ENCODE results near the gene CD300LD.

CD300LD gene

GRCh38 chr17:74547264-74547663 lies 44.8 kb downstream of the CD300LD start:
- no peak for TF ChIP-seq GATA2 (IDR thresholded peaks at IDR 0.05; ENCODE audit: low read depth, low read length)
- no peak for TF ChIP-seq GATA3 (IDR thresholded peaks at IDR 0.05; ENCODE audit: low read depth, low read length)

GRCh38 chr17:74546586-74546985 lies 45.5 kb downstream of the CD300LD start:
- no peak for TF ChIP-seq GATA3 (IDR thresholded peaks at IDR 0.05; ENCODE audit: low read depth, low read length)
- no peak for TF ChIP-seq GATA2 (IDR thresholded peaks at IDR 0.05; ENCODE audit: low read depth, low read length)

DNA sequence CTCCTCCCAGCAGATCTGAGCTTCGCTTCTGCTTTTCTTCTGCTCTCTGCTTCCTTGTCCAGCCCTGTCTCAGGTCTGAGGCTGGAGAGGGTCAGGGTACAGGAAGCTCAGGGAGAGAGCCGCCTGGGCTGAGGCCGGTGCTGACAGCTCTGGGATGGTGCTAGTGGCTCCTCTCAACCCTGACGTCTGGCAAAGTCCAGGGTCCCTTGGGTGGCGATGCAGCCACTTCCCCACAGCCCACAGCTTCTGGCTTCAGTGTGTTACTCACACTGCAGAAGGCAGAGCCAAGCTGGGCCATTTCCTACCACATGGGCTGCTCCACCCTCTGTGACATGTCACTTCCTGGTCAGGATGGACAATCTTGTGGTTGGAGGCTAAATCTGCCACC lies 46.2 kb downstream of the CD300LD start, which contains the start of gene CD300C:
Gene CD300C (minus strand): TSS at position 273 of the 388 bp plus-strand sequence. CDS start 333 bp downstream, outside the sequence.
- TF ChIP-seq GATA2 (IDR thresholded peaks at IDR 0.05; ENCODE audit: low read depth, low read length) (no peak), GATA3 (IDR thresholded peaks at IDR 0.05; ENCODE audit: low read depth, low read length) (no peak)

- TF ChIP-seq GATA3 (IDR thresholded peaks at IDR 0.05; ENCODE audit: low read depth, low read length) (no peak), GATA2 (IDR thresholded peaks at IDR 0.05; ENCODE audit: low read depth, low read length) (no peak)
These were observed 46.9 kb downstream of the CD300LD start for GRCh38 chr17:74544991-74545842.

GRCh38 chr17:74543891-74544760 lies 48.0 kb downstream of the CD300LD start:
- TF ChIP-seq GATA2 (IDR thresholded peaks at IDR 0.05; ENCODE audit: low read depth, low read length) (no peak), GATA3 (IDR thresholded peaks at IDR 0.05; ENCODE audit: low read depth, low read length) (no peak)

- TF ChIP-seq GATA2 (IDR thresholded peaks at IDR 0.05; ENCODE audit: low read depth, low read length) = no peak
- no peak for TF ChIP-seq GATA3 (IDR thresholded peaks at IDR 0.05; ENCODE audit: low read depth, low read length)
These were observed 48.7 kb downstream of the CD300LD start for GRCh38 chr17:74543406-74543805.

DNA sequence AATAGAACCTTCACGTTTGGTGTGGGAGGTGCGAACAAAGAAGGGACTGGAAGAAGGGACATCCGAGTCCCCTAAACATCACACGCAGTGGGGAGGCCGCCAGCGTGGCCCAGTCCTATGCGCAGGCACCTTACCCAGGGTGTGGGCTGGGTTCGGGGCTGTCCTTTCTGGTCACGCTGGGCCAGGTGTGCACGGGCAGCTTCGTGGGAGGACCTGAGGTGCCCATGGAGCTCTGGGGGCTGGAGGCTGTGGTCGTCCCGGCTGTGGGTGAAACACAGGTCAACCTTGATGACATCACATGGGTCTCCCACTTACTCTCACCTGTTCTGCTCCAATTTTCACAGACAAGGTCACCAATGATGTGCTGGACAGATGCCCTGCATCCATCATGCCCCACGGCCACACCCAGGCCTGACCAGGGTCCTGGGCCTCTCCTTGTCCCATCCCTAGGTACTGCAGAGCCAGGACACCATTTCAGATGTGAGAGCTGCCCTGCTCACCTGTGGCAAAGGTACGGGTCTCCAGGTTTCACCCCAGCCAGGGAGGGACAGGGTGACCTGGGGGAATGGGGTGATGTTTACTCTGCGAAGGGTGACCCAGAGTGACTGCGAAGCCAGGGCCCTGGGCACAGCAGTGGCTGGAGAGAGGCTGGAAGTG lies 49.2 kb downstream of the CD300LD start:
- TF ChIP-seq GATA2 (IDR thresholded peaks at IDR 0.05; ENCODE audit: low read depth, low read length) (no peak), GATA3 (IDR thresholded peaks at IDR 0.05; ENCODE audit: low read depth, low read length) (no peak)

DNA sequence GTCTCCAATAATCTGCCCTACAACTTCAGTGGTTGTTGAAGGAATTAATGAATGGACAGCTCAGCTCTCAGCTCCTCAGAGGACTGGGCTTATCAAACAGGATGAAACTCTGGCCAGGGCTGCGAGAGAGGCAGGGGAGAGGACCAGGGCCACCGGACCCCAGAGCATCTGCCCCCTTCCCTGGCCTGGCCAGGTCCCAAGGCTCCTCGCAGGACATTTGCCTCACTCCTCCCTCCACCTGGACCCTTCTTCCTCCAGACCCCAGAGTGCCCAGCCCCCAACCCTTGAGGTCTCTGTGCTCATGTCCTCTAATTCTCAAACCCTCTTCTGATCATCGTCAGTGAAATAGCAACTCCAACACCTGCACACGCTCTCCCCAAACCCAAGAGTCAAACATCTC lies 49.9 kb downstream of the CD300LD start:
- TF ChIP-seq GATA2 (IDR thresholded peaks at IDR 0.05; ENCODE audit: low read depth, low read length) (no peak), GATA3 (IDR thresholded peaks at IDR 0.05; ENCODE audit: low read depth, low read length) (no peak)

GRCh38 chr17:74541176-74542111 lies 50.6 kb downstream of the CD300LD start:
- TF ChIP-seq GATA3 (IDR thresholded peaks at IDR 0.05; ENCODE audit: low read depth, low read length) (no peak), GATA2 (IDR thresholded peaks at IDR 0.05; ENCODE audit: low read depth, low read length) (no peak)

DNA sequence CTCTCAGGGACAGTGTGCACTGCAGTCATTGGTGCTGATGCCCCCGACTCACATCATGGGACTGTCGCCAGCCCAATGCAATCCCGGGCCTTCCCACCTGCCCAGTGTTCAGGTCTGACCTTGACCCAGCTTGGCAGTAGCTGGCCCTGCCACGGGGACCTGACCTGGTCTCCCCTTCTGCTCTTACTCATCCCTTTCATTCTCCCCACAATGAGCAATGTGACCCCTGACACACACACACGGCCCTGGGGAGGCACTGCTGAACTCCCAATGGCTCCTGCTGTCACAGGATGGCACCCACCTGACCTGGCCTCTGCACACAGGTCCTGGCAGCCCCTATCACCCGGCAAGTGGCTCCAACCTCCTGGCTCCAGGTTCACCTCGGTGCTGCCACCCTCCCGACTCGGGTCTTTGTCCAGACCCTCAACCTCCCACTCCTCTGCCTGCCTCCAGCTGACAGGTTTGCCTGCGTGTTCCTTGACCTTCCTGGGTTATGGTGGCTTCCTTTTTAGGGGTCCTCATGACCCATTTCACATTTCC lies 52.7 kb downstream of the CD300LD start:
- TF ChIP-seq GATA3 (IDR thresholded peaks at IDR 0.05; ENCODE audit: low read depth, low read length) (no peak), GATA2 (IDR thresholded peaks at IDR 0.05; ENCODE audit: low read depth, low read length) (no peak)

GRCh38 chr17:74536890-74537289 lies 55.2 kb downstream of the CD300LD start:
- TF ChIP-seq GATA2 (IDR thresholded peaks at IDR 0.05; ENCODE audit: low read depth, low read length) (no peak), GATA3 (IDR thresholded peaks at IDR 0.05; ENCODE audit: low read depth, low read length) (no peak)

DNA sequence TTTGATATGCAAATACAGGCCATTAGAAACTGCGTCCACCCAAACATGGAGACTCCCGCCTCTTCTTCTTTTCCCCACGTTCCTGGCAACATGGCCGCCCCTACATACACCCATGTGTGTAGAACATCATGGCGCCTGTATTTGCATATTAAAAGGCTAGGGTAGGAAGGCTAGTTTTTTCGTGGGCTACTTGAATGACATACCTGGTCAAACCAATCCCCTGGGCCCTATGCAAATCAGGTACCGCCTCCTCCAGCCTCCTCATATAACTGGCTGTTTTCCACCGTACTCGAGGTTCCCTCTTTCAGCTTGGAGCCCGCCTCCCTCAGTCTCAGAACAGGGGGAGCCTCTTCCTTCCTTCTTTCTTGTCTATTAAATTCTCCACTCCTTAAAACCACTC lies 60.0 kb downstream of the CD300LD start:
- TF ChIP-seq GATA2 (IDR thresholded peaks at IDR 0.05; ENCODE audit: low read depth, low read length) = no peak
- no peak for TF ChIP-seq GATA3 (IDR thresholded peaks at IDR 0.05; ENCODE audit: low read depth, low read length)

All from SH-SY5Y (cell line).